ENCODE data around the gene TMEM208. TPM values are rescaled to one million over a fixed set of nuclear protein-coding genes. Genes with fewer than 3 reads are reported as not detected.
A peak's percentile ranks its signal among the peaks of the same experiment; 100 is the strongest.

Gene TMEM208
- total and polyA plus RNA-seq, 2 of the 13 experiments (the other 11 are each of a cell fraction or from before 2014, with no cell fraction given), result 58.8 to 72.9 TPM

DNA sequence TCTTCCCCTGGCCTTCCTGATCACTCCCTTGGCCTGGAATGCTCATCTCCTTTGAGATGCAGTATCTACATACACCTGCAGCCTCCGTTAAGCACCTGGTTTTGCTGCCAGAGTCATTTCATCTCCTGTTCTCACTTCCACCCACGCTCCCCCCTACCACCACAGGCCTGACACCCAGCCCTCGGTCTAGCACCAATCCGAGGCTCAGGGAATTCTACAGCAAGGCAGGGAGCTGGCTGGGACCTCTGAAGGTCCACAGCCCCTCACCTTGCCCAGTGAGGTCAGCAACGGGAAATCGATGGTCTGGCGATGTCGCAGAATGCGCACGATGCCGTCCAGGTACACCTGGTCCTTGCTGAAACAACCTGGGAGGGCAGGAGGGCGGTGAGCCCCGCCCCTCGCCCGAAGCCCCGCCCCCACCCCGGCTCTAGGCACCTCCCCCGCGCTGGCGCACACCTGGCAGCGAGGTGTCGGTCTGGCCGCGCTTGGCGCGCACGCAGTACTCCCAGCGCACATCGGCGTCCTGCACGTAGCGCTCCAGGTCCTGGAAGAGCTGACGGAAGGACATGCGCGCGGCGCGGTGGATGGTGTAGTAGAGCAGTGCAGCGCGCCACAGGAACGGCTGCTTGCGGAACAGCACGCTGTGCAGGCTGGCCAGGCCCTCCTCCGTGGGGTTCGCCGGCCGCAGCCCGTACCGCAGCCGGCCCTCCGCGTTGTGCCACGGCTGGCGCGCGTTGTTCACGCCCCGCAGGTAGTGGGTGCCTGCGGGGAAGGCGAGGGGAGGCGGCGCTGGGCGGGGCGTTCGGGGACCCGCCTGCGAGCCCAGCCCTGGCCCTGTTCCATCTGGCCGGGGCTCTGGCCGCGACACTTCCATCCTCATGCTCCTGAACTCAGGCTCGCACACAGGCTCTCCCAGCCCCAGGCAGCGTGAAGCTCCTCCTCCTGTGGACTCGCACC is 48.9 kb upstream of the TMEM208 start (continued):
- TF ChIP-seq PAX8 (CRISPR knock-in tag; IDR thresholded peaks at IDR 0.05; ENCODE audit: borderline replicate concordance), result no peak
- peak; percentile 57; the same call in 1 of the 2 replicates for TF ChIP-seq ZNF552 (CRISPR knock-in tag; IDR thresholded peaks at IDR 0.05; ENCODE audit: borderline replicate concordance)
- TF ChIP-seq MAF1 (CRISPR knock-in tag; IDR thresholded peaks at IDR 0.05; ENCODE audit: borderline replicate concordance), result 0 out of 2 replicates have a peak, but pooled peaks have one; percentile 10
- TF ChIP-seq XRCC5 (optimal IDR thresholded peaks at IDR 0.05; ENCODE audit: low read length), result no peak
- no peak for TF ChIP-seq SYNCRIP (IDR thresholded peaks at IDR 0.05; ENCODE audit: insufficient read depth, low read depth, low read length)
- peak; percentile 88 for TF ChIP-seq ZFX (CRISPR knock-in tag; IDR thresholded peaks at IDR 0.05; ENCODE audit: low read depth)
- no peak for TF ChIP-seq TRIM22 (IDR thresholded peaks at IDR 0.05)
- TF ChIP-seq, protein P1, sequence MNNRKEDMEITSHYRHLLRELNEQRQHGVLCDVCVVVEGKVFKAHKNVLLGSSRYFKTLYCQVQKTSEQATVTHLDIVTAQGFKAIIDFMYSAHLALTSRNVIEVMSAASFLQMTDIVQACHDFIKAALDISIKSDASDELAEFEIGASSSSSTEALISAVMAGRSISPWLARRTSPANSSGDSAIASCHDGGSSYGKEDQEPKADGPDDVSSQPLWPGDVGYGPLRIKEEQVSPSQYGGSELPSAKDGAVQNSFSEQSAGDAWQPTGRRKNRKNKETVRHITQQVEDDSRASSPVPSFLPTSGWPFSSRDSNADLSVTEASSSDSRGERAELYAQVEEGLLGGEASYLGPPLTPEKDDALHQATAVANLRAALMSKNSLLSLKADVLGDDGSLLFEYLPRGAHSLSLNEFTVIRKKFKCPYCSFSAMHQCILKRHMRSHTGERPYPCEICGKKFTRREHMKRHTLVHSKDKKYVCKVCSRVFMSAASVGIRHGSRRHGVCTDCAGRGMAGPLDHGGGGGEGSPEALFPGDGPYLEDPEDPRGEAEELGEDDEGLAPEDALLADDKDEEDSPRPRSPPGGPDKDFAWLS (CRISPR knock-in tag; IDR thresholded peaks at IDR 0.05; ENCODE audit: borderline replicate concordance), result 0 out of 2 replicates have a peak, but pooled peaks have one; percentile 40
- peak; percentile 92 for TF ChIP-seq IRF9 (CRISPR knock-in tag; IDR thresholded peaks at IDR 0.05; ENCODE audit: borderline replicate concordance)
- TF ChIP-seq ZNF781 (CRISPR knock-in tag; IDR thresholded peaks at IDR 0.05; ENCODE audit: borderline replicate concordance, not compliant biosample characterization), result no peak
- no peak for TF ChIP-seq TSC22D2 (CRISPR knock-in tag; IDR thresholded peaks at IDR 0.05; ENCODE audit: borderline replicate concordance)
- TF ChIP-seq GABPB1 (CRISPR knock-in tag; IDR thresholded peaks at IDR 0.05), result peak; percentile 65; the same call in 1 of the 2 replicates
- TF ChIP-seq CENPT (CRISPR knock-in tag; IDR thresholded peaks at IDR 0.05; ENCODE audit: low read depth), result peak; percentile 67; the same call in 1 of the 2 replicates
- TF ChIP-seq SMYD3 (CRISPR knock-in tag; IDR thresholded peaks at IDR 0.05), result no peak
- TF ChIP-seq ZNF274 (CRISPR knock-in tag; IDR thresholded peaks at IDR 0.05), result peak; percentile 74; the same call in 1 of the 2 replicates
- no peak for TF ChIP-seq ZFP36 (IDR thresholded peaks at IDR 0.05; ENCODE audit: borderline replicate concordance, low read depth, low read length, partially characterized antibody)
- TF ChIP-seq, protein P2, sequence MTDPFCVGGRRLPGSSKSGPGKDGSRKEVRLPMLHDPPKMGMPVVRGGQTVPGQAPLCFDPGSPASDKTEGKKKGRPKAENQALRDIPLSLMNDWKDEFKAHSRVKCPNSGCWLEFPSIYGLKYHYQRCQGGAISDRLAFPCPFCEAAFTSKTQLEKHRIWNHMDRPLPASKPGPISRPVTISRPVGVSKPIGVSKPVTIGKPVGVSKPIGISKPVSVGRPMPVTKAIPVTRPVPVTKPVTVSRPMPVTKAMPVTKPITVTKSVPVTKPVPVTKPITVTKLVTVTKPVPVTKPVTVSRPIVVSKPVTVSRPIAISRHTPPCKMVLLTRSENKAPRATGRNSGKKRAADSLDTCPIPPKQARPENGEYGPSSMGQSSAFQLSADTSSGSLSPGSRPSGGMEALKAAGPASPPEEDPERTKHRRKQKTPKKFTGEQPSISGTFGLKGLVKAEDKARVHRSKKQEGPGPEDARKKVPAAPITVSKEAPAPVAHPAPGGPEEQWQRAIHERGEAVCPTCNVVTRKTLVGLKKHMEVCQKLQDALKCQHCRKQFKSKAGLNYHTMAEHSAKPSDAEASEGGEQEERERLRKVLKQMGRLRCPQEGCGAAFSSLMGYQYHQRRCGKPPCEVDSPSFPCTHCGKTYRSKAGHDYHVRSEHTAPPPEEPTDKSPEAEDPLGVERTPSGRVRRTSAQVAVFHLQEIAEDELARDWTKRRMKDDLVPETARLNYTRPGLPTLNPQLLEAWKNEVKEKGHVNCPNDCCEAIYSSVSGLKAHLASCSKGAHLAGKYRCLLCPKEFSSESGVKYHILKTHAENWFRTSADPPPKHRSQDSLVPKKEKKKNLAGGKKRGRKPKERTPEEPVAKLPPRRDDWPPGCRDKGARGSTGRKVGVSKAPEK (CRISPR knock-in tag; IDR thresholded peaks at IDR 0.05; ENCODE audit: borderline replicate concordance), result no peak
- TF ChIP-seq ETV6 (CRISPR knock-in tag; conservative IDR thresholded peaks at IDR 0.05), result peak; percentile 60; the same call in 1 of the 2 replicates
- 0 out of 2 replicates have a peak, but pooled peaks have one; percentile 71 for TF ChIP-seq ZNF761 (CRISPR knock-in tag; conservative IDR thresholded peaks at IDR 0.05)
- TF ChIP-seq TBP (CRISPR knock-in tag; IDR thresholded peaks at IDR 0.05), result no peak

Data from HepG2 (cell line).